Kidney (tissue), 14 donors: ENCODE results near the gene DCX. TPM values are rescaled to one million over a fixed set of nuclear protein-coding genes. Genes with fewer than 3 reads are reported as not detected.

ENCODE experiments used
- DNase-seq, 5 donors: peaks; one replicate each; pipeline ENCODE4 v3.0.0-alpha.2; 2013 to 2020
- FAIRE-seq: peaks from 2 replicates; lab custom pipeline; 2012; peaks lifted over from hg19 to GRCh38; lab: Jason Lieb, UNC
- H3K27ac ChIP-seq, 2 donors: one replicate each; pipeline ENCODE4 v1.7.0; 2013; ENCODE audit warnings: low read depth in 2 of 2, low read length in 2 of 2, inconsistent platforms in 1 of 2
- H3K27me3 ChIP-seq: one replicate; pipeline ENCODE4 v1.7.1; 2013; ENCODE audit warnings: low read length, inconsistent platforms; ENCODE audit not compliant: control insufficient read depth, insufficient read depth
- H3K36me3 ChIP-seq, 3 donors: one replicate each; pipeline versions ENCODE4 v1.7.0 to v1.7.1; 2013; ENCODE audit warnings: low read length in 3 of 3, control low read depth in 1 of 3, inconsistent platforms in 1 of 3; ENCODE audit not compliant: insufficient read depth in 3 of 3, control insufficient read depth in 2 of 3
- H3K4me1 ChIP-seq, 3 donors: one replicate each; pipeline versions ENCODE4 v1.7.0 to v1.7.1; 2013; ENCODE audit warnings: low read length in 3 of 3, inconsistent platforms in 1 of 3, low read depth in 1 of 3; ENCODE audit not compliant: control insufficient read depth in 2 of 3, insufficient read depth in 2 of 3
- H3K4me3 ChIP-seq, 3 donors: one replicate each; pipeline versions ENCODE4 v1.7.0 to v1.8.1; 2013; ENCODE audit warnings: low read length in 3 of 3, control low read depth in 1 of 3, inconsistent platforms in 1 of 3
- H3K9ac ChIP-seq, 3 donors: one replicate each; pipeline versions ENCODE4 v1.7.0 to v1.7.1; 2013; ENCODE audit warnings: low read length in 3 of 3, control low read depth in 1 of 3, inconsistent platforms in 1 of 3
- H3K9me3 ChIP-seq, 3 donors: one replicate each; pipeline versions ENCODE4 v1.7.0 to v1.7.1; 2013; ENCODE audit warnings: low read length in 3 of 3, control low read depth in 1 of 3, inconsistent platforms in 1 of 3; ENCODE audit not compliant: control insufficient read depth in 2 of 3, insufficient read depth in 1 of 3
- intact Hi-C: fragments of 100-400 bp; cut with DNase I; formaldehyde crosslinking; loops from one replicate; pipeline ENCODE4 v1.11.1; 2022
- polyA plus RNA-seq: library from polyadenylated mRNA; stranded (reverse); fragments of 350-450 nt; fragmentation: Illumina TruSeq; extraction: RNeasy Lipid Tissue Mini Kit (QIAGEN cat#74804); gene quantifications from one replicate; pipeline ENCODE4 v1.2.3, GENCODE V29; 2014; ENCODE audit warnings: low read depth, low replicate concordance; ENCODE audit not compliant: insufficient read depth
- total RNA-seq: library from RNA; stranded (reverse); fragmentation: NEBNext Ultra II Directional; extraction: Animal tissue kit (Norgen Biotek cat#: 25700); gene quantifications from one replicate; pipeline ENCODE4 v1.2.1, GENCODE V29; 2021
- TF ChIP-seq, protein P1 (sequence below): IDR thresholded peaks from 3 replicates; pipeline ENCODE4 v1.5.1; 2012; ENCODE audit warnings: mild to moderate bottlenecking, moderate library complexity, borderline replicate concordance; ENCODE audit not compliant: insufficient read depth; ENCODE audit errors: extremely low read depth
- donor health status: control.
- donor health status: control.
- donor health status: control.
- donor health status: control.
- donor health status: control.
- donor health status: DM: yes; HTN: yes; CAD: no.
- donor health status: Normal renal cell carcinoma (clear cell type).

Gene DCX
- total and polyA plus RNA-seq, 2 donors from 2014 or later: 0.09 TPM; not detected in 1

DNA sequence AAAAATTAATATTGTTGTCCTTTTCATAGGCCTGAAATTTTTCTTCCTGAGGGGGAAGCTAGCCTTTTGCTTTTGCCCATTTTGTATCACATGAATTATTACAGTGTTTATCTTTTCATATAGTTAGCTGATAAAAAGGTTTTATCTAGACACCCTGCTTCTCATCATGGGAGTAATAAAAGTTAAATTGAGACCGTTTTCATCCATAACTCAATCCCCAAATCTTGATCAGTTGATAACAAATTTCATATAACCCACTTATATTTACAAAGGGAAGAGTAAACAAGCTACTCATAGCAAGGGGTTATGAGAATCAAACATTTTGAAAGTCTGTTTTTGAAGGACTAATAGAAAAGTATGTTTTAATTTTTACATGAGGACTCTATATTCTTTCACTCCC, 23.5 kb upstream of the DCX start:
- Histone ChIP-seq H3K4me3 (no peak overlapping the region), H3K36me3 (no peaks in the 10 kb centered on the region), H3K27me3 (peaks cover 2% of the 10 kb centered on the region), H3K4me1 (no peaks in the 10 kb centered on the region), H3K27ac (no peak overlapping the region), H3K9ac (no peak overlapping the region), H3K9me3 (no peaks in the 10 kb centered on the region)
- no peak for DNase-seq
- TF ChIP-seq, protein P1, sequence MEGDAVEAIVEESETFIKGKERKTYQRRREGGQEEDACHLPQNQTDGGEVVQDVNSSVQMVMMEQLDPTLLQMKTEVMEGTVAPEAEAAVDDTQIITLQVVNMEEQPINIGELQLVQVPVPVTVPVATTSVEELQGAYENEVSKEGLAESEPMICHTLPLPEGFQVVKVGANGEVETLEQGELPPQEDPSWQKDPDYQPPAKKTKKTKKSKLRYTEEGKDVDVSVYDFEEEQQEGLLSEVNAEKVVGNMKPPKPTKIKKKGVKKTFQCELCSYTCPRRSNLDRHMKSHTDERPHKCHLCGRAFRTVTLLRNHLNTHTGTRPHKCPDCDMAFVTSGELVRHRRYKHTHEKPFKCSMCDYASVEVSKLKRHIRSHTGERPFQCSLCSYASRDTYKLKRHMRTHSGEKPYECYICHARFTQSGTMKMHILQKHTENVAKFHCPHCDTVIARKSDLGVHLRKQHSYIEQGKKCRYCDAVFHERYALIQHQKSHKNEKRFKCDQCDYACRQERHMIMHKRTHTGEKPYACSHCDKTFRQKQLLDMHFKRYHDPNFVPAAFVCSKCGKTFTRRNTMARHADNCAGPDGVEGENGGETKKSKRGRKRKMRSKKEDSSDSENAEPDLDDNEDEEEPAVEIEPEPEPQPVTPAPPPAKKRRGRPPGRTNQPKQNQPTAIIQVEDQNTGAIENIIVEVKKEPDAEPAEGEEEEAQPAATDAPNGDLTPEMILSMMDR: no peak
- intact Hi-C loops: no loop called here
- FAIRE-seq: peak; percentile 39

DNA sequence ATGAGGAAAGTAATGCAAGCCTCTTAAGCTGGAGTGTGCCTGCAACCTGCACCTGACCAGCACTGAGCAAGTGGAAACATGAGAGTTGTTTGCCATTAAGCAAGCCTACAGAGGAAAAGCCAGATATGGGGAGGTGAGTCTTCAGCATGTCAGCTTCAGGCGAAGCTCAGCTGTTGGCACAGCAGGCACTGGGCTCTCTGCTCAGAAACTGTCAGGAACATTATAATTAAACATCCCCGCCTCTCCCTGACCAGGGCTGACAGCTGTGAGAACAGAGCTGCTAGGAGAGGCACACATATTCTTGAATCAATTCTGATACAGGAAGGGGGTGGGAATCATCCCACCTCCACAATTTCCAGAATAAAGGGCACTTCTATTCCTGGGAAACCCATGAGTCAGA, 19.0 kb upstream of the DCX start:
- H3K4me3 ChIP-seq: no peak overlapping the region
- no peaks in the 10 kb centered on the region for H3K27me3 ChIP-seq
- no peak overlapping the region for H3K27ac ChIP-seq
- FAIRE-seq: no peak
- no peak overlapping the region for H3K9ac ChIP-seq
- TF ChIP-seq, protein P1: no peak
- H3K9me3 ChIP-seq: no peaks in the 10 kb centered on the region
- no peak for DNase-seq
- no peaks in the 10 kb centered on the region for H3K4me1 ChIP-seq
- intact Hi-C loops: no loop called here
- no peaks in the 10 kb centered on the region for H3K36me3 ChIP-seq

DNA sequence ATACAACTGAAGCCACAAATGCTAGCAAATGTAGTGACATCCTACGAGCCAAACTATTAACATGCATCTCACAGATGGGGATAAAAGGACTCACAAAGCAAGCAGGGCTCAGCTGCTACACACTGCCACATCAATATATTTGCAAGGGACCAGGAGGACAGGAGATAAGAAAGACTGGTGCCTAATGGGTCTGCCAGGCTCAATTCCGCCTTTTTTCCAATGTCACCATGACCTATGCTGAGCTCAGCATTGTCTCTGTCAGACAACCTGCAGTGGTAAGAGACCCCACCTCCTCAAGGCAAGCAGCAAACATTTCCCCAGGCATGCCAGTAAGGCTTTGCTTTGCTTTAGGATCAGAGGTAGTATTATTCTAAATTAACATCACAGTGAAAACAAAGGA, 435 bp downstream of the DCX start:
- peaks cover 4% of the 10 kb centered on the region for H3K27me3 ChIP-seq
- TF ChIP-seq, protein P1: no peak
- H3K4me1 ChIP-seq: no peaks in the 10 kb centered on the region
- intact Hi-C loops: no loop called here
- H3K27ac ChIP-seq: no peak overlapping the region
- H3K36me3 ChIP-seq: no peaks in the 10 kb centered on the region
- FAIRE-seq: no peak
- no peaks in the 10 kb centered on the region for H3K9me3 ChIP-seq
- DNase-seq: no peak
- no peak overlapping the region for H3K9ac ChIP-seq
- no peak overlapping the region for H3K4me3 ChIP-seq

DNA sequence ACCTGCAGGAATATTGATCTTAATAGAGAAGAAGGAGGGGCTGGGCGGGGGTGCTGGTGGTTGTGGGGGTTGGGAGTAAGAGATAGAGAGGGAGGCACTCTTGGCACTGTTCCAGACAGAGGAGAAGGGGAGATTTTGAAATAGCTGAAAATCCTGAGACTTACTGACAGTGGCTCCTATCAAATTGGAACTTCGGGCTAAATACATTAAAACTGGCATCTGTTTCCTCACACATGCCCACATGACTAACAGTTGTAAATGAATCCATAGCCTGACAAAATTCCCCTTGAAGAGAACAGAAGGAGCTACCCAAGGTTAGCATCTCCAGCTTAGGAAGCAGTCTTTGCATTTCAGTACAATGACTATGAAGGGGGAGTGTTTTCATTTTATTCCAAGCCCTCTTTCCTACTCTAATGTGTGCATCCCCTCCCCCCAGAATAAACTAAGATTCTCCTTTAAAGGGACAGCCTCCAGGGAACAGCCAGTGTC, 1.4 kb downstream of the DCX start:
- Histone ChIP-seq H3K36me3 (no peaks in the 10 kb centered on the region), H3K9me3 (no peaks in the 10 kb centered on the region), H3K4me1 (no peaks in the 10 kb centered on the region), H3K9ac (no peak overlapping the region), H3K4me3 (no peak overlapping the region), H3K27ac (no peak overlapping the region), H3K27me3 (peaks cover 4% of the 10 kb centered on the region)
- DNase-seq (no peak), FAIRE-seq (no peak)
- TF ChIP-seq, protein P1: no peak
- intact Hi-C loops: no loop called here
